ENCODE results near the gene CDK5R1.

The CDK5R1 gene

DNA sequence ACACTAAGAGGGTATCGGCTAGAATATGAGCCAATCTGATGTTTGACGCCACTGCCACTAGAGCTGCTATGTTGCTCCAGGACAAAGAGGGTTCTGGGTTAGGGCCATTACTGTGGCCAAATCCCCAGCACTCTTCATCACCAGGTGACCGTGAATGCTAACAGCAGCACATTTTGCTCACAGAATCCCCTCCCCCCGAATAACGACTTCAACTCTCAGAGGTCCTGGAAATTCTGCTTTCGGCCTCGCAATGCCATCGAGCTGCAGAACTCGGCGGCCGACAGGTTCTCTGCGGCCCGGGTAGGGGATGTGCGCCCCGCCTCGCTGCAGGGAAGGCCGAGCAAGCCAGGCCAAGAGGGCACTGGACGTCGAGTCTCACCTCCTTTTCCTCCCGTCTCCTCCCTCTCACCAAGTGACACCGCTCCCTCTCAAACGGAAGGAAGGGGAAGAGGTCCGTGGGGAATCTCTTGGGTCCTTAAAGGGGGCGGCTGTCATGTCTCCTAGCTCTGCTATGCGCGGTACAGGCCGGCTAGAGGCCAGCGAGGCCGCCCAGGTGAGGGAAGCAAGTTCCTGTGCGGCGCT lies 31.9 kb downstream of the CDK5R1 start:
- no peak overlapping the region for H3K4me2 ChIP-seq
- TF ChIP-seq, protein P1, sequence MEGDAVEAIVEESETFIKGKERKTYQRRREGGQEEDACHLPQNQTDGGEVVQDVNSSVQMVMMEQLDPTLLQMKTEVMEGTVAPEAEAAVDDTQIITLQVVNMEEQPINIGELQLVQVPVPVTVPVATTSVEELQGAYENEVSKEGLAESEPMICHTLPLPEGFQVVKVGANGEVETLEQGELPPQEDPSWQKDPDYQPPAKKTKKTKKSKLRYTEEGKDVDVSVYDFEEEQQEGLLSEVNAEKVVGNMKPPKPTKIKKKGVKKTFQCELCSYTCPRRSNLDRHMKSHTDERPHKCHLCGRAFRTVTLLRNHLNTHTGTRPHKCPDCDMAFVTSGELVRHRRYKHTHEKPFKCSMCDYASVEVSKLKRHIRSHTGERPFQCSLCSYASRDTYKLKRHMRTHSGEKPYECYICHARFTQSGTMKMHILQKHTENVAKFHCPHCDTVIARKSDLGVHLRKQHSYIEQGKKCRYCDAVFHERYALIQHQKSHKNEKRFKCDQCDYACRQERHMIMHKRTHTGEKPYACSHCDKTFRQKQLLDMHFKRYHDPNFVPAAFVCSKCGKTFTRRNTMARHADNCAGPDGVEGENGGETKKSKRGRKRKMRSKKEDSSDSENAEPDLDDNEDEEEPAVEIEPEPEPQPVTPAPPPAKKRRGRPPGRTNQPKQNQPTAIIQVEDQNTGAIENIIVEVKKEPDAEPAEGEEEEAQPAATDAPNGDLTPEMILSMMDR (conservative IDR thresholded peaks at IDR 0.05; ENCODE audit: low read depth, low read length): no peak
- no peaks in the 10 kb centered on the region for H3K36me3 ChIP-seq (ENCODE audit: insufficient read depth)
- no peak overlapping the region for H3K9ac ChIP-seq
- no peaks in the 10 kb centered on the region for H3K79me2 ChIP-seq (ENCODE audit: insufficient read depth, low read depth)
- no peak overlapping the region for H3K27ac ChIP-seq
- no peak overlapping the region for H3K4me3 ChIP-seq (IDR thresholded peaks at IDR 0.05; ENCODE audit: insufficient read depth, low read depth, low read length)
- peaks cover 30% of the 10 kb centered on the region for H3K4me1 ChIP-seq (ENCODE audit: low read depth, poor library complexity, severe bottlenecking)
- H4K20me1 ChIP-seq (ENCODE audit: insufficient read depth): no peaks in the 10 kb centered on the region
- H3K27me3 ChIP-seq (ENCODE audit: insufficient read depth, low read depth): no peaks in the 10 kb centered on the region
- no peak overlapping the region for H2AFZ ChIP-seq (ENCODE audit: low read depth)

DNA sequence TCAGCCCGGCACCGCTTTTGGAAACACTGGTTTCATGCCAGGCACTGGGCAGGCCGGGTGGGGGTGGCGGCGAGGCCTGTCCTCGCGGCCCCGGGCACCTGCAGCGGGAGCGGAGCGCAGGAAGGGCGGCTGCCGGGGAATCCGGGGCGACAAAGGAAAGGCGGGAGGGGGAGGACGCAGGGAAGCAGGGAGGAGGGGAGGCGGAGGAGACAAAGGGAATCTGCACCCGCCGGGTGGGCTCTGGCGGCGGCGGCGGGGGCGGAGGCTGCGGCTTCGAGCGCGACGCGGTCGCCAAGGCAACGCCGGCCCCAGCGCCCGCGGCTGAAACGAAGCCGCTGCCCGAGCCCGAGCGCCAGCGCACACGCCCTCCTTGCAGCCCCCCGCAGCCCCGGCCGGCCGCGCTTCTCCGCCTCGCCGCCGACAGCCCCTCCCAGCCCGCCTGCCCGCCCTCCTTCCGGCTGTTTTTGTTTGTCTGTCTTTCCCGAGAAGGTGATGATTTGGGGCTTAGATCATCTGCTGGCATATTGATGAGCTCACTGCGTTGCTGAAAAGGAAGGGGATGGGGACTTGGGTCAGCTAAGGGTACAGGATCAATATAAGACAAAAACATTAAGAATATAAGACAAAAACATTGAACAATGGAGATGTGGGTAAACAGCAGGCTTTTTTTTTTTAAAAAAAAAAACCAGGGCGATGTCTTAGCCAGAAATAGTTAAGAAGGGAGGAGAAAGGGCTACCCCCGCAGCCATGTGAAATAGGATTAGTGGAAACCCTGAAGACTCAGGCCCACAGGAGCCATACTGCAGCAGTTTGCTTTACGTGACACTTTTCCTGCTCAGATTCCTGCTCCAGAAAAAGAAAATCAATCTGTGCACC lies 32.7 kb downstream of the CDK5R1 start:
- H3K36me3 ChIP-seq (ENCODE audit: insufficient read depth): no peaks in the 10 kb centered on the region
- no peak overlapping the region for H3K27ac ChIP-seq
- no peak overlapping the region for H2AFZ ChIP-seq (ENCODE audit: low read depth)
- no peaks in the 10 kb centered on the region for H3K27me3 ChIP-seq (ENCODE audit: insufficient read depth, low read depth)
- no peaks in the 10 kb centered on the region for H4K20me1 ChIP-seq (ENCODE audit: insufficient read depth)
- no peaks in the 10 kb centered on the region for H3K79me2 ChIP-seq (ENCODE audit: insufficient read depth, low read depth)
- no peak overlapping the region for H3K9ac ChIP-seq
- H3K4me1 ChIP-seq (ENCODE audit: low read depth, poor library complexity, severe bottlenecking): peaks cover 34% of the 10 kb centered on the region
- H3K4me3 ChIP-seq (IDR thresholded peaks at IDR 0.05; ENCODE audit: insufficient read depth, low read depth, low read length): no peak overlapping the region
- no peak overlapping the region for H3K4me2 ChIP-seq
- TF ChIP-seq, protein P1 (conservative IDR thresholded peaks at IDR 0.05; ENCODE audit: low read depth, low read length): no peak

DNA sequence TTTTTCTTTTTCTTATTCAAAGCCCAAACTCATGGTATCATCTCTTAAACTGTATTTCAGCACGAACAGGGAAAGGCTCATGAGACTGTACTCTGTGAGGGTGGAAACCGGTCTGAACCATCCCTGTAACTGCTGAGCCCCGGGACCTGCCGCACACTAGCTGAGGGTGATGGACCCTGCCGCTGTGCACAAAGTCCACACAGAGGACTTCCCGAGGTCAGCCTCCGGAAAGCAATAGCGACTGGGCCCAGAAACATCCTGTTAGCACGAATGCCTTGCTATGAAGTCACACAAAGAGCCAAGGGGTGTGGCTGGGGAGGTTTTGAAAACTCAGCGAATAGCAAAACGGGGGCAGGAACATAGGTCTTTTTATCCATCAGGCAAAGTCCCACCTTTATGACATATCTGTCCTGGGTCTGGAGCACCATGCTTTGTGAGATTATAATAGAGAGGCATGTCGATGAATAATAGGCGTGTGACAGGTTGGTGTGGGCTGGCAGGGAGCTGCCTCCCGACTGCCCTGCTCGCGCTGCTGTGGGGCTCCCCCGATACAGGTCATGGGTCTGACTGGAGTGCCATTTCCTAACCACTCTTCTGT lies 33.4 kb downstream of the CDK5R1 start:
- Histone ChIP-seq H3K4me1 (ENCODE audit: low read depth, poor library complexity, severe bottlenecking) (peaks cover 34% of the 10 kb centered on the region), H3K27me3 (ENCODE audit: insufficient read depth, low read depth) (no peaks in the 10 kb centered on the region), H2AFZ (ENCODE audit: low read depth) (no peak overlapping the region), H3K27ac (no peak overlapping the region), H3K79me2 (ENCODE audit: insufficient read depth, low read depth) (no peaks in the 10 kb centered on the region), H4K20me1 (ENCODE audit: insufficient read depth) (no peaks in the 10 kb centered on the region), H3K4me3 (IDR thresholded peaks at IDR 0.05; ENCODE audit: insufficient read depth, low read depth, low read length) (no peak overlapping the region), H3K36me3 (ENCODE audit: insufficient read depth) (no peaks in the 10 kb centered on the region), H3K9ac (no peak overlapping the region), H3K4me2 (no peak overlapping the region)
- TF ChIP-seq, protein P1 (conservative IDR thresholded peaks at IDR 0.05; ENCODE audit: low read depth, low read length): no peak

DNA sequence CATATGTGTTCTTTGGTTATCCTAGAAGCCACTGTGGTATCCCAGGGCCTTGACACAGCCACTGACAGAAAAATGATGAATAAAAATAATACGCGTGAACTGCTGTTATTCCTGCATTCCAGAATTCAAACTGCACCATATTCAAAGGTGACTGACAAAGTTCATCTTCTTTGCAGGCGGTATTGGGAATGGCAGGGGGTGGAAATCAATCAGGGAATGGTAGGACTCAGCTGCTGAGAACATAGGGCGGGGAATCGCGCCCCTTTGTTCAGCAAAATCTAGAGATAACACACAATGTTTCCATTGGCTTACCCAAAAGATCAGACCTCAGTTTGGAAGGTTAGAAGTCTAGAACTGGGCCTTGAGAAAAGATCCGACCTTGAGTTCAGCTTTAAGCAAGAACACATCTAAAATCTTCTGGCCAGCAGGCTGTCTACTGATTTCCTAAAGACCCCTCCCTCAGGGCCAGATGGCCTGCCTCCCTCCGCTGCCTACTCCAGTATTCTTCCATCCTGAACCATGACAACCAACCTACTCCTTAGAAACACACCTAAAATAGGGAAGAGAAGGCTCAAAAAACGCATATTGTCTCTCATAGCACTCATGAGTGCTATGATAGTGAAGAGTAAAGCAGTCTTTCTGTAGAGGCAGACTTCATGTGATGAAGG lies 34.1 kb downstream of the CDK5R1 start:
- TF ChIP-seq, protein P1 (conservative IDR thresholded peaks at IDR 0.05; ENCODE audit: low read depth, low read length): no peak
- no peaks in the 10 kb centered on the region for H3K79me2 ChIP-seq (ENCODE audit: insufficient read depth, low read depth)
- H2AFZ ChIP-seq (ENCODE audit: low read depth): no peak overlapping the region
- H3K27me3 ChIP-seq (ENCODE audit: insufficient read depth, low read depth): no peaks in the 10 kb centered on the region
- H3K9ac ChIP-seq: no peak overlapping the region
- H3K4me2 ChIP-seq: no peak overlapping the region
- no peaks in the 10 kb centered on the region for H3K36me3 ChIP-seq (ENCODE audit: insufficient read depth)
- no peak overlapping the region for H3K27ac ChIP-seq
- no peaks in the 10 kb centered on the region for H4K20me1 ChIP-seq (ENCODE audit: insufficient read depth)
- H3K4me1 ChIP-seq (ENCODE audit: low read depth, poor library complexity, severe bottlenecking): peaks cover 37% of the 10 kb centered on the region
- H3K4me3 ChIP-seq (IDR thresholded peaks at IDR 0.05; ENCODE audit: insufficient read depth, low read depth, low read length): no peak overlapping the region
